Stromal cell of bone marrow (primary cell): ENCODE results near the gene SIAH2.
A peak's percentile ranks its signal among the peaks of the same experiment; 100 is the strongest.

ENCODE experiments used
- DNase-seq: peaks from one replicate; pipeline ENCODE4 v3.0.0-alpha.2; 2012; ENCODE audit warnings: low read depth

The SIAH2 gene

DNA sequence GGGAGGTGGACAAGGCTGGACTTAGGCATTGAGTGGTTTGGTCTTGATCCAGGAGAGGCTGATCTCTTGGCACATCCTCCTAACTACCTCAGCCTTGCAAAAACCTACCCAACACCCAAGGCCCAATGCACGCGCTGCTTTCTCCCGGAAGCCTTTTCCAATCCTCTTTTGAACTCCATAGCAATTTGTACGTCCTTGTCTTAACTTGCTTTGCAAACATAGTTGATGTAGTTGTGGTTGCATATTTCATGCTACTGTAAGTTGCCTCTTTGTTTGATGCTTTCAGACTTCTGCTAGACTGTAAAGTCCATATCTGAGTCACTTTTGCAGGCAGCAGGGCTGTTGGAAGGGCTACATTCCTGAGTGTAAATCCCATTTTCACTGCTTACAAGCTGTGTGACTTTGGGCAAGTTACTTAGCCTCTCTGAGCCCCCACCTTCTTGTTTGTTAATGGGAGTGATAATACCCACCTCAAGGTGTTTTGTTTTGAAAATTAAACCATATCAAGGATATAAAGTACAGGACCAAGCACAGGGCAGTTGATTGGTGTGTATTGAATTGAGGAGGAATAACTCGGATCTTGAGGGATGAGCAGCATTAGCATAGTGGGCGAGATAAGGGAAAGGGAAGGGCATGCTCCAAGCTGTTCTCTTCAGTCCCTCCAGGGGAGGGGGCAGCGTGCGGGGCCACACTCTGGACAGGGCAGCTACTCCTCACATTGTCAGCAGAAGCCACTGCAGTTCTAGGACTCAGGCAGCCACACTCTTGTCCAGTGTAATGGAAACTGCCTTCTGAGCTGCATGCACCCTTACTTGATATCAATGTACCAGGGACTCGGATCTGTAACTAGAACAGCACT is 28.8 kb downstream of the SIAH2 start:
- no peak for DNase-seq

DNA sequence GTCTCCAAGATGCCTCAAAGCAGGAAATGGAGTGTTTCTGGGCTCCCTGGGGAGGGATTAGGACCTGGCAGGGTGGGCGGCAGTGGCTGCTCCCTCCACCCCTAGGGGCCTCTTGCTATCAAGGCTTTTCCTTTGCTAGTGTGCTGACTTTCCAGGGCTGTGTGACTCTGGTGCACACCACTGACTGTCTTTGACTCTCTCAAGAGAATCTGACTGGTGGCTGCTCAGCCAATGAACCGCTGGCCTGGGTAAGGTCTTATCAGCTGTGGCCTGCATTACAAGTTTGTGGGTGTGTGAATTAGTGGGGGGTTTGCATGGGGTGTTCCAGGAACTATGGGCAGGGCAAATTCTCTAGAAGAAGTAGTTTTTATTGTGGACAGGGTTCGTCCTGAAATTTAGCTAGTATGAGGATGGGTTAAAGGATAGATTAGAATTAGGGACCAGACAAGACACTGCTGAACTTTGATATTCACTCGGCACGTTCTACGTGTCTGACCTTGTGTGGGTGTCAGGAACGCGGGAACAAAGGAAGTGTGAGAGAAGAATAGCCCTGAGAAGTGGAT is 29.5 kb downstream of the SIAH2 start:
- DNase-seq, result no peak

DNA sequence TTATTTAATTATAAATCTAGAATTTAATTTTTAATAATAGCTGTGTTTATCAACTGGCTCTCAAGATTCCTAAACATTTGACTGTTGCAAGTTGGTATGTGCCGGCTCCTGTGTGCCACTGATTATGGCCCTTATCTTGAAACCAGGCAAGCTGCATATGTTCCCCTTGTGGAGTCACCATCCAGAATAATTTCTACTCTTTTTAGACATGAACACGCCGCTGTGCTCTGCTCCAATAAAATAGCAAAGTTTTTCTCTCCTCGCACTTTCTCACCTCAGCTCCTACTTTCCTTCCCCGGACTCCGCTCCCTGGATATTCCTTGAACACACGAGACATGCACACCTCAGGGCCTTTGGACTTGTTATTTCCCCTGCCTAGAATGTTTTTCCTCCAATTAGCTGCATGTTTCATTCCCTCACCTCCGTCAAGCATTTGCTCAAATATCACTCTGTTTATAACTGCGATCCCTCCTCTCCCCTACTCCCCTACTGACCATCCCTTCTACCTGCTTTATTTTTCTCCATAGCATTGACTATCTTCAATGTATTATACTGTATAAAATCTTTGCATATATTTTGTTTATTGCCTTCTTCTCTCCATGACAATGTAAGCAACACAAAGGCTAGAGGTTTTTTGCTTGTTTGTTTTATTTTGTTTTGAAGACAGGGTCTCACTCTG is 33.1 kb downstream of the SIAH2 start:
- no peak for DNase-seq

- DNase-seq, result no peak
Measured at GRCh38 chr3:150727653-150728502, 35.1 kb downstream of the SIAH2 start.

DNA sequence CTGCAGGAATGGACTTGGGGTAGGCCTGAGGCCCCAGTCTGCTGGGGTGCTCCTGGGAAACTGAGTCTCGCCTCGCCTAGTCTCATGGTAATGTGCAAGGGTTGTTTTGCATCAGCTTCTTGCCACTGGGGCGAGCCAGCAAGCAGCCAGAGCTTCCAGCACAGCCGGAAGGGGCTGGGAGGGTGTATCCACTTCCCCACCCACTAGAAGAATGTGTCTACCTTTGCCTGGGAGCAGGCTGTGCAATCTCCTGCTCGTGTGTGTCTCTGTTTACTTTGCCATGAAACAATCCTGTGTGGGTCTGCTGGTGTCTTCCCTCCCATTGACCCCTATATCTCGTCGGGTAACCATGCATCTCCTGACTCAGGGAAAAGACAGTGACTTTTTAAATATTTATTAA is 37.4 kb downstream of the SIAH2 start:
- no peak for DNase-seq

GRCh38 chr3:150723946-150724345 is 39.0 kb downstream of the SIAH2 start:
- DNase-seq, result no peak

DNA sequence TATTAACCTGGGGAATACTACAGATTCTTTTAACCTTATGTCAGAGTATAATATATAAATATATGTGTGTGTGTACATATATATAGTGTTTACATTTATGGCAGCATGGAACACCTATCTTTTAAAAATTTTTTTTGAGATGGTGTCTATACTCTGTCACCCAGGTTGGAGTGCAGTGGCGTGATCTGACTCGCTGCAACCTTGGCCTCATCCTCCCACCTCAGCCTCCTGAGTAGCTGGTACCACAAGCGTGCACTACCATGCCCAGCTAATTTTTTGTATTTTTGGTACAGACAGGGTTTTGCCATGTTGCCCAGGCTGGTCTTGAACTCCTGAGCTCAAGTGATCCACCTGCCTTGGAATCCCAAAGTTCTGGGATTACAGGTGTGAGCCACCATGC is 40.7 kb downstream of the SIAH2 start:
- DNase-seq, result no peak

DNA sequence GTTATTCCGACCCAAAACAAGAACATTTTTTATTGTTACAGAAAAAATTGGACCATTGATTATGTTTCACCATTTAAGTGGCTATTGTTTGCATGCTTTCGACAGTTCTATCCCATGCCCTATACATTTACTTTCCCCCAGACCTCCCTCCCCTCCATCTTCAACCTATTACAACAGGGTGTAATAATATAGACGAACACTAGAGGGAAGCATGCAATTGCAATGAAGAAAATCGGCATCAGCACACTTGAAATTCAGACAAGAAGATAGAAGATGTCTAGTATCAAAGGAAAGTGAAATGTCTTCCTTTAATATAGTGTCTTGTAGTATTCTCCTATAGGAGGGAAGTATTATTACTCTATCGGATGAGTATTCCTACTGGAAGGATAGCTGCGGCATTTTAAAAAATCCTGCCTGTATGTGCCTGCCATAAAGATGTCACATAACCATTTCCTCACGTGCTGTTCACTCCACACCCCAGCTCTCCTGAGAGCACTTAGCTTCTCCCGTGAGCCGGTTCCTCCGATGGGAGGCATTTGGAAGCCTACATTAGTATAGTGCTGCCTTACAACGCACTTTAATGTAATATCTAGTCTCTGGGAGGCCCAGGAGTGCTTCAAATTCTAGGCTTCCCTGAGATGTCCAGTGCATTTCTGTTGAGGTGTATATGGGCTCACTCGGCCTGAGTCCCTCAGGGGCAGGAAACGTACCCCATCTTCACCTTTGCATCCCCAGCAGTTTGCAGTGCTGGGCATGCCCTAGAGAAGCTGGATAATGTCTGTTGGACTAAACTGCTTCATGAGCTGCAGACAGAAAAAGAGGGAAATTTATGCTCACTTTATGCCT is 41.5 kb downstream of the SIAH2 start:
- DNase-seq, result no peak

GRCh38 chr3:150720444-150720843 is 42.5 kb downstream of the SIAH2 start:
- no peak for DNase-seq

DNA sequence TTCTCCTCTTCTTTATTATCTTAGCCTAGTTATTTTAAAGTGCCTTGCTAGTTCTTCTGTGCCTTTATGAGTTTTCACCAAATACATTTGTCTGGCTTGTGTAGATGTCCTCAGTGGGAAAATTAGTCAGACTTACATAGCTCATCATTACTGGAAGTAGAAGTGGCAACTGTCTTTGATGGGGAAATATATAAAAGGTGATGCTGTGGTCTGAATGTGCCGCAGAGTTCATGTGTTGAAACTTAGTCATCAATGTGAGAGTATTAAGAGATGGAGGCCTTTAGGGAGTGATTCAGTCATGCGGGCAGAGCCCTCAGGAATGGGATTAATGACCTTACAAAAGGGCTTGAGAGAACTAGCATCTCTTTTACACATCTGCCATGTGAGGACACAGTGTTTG is 52.9 kb downstream of the SIAH2 start:
- no peak for DNase-seq

GRCh38 chr3:150703756-150704344 is 59.1 kb downstream of the SIAH2 start, which contains the start of gene ERICH6:
ERICH6 (minus strand) TSS chr3:150703920; CDS start chr3:150703898, 22 bp downstream.
- DNase-seq, result peak; percentile 86

DNA sequence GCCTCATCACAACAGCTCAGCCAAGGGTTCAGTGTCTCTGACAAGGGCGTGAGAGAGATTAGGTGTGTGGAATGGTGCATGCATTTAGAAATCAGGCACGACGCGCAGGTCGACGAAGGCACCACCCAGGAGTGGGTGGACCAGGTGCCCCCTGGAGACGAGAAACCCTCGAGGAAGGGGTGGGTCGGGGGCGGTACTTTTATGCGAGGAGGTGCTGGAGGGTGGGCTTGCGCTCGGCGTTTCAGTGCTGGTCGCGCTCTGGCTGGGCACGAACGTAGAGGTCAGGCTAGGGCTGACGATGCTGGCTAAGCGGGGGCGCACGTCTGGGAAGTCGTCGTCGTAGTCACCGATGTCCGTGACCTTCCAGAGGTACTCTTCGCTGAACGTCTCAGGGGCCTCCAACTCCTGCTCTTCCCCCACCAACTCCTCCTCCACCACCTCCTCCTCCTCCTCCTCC is 59.6 kb downstream of the SIAH2 start:
- DNase-seq, result no peak

DNA sequence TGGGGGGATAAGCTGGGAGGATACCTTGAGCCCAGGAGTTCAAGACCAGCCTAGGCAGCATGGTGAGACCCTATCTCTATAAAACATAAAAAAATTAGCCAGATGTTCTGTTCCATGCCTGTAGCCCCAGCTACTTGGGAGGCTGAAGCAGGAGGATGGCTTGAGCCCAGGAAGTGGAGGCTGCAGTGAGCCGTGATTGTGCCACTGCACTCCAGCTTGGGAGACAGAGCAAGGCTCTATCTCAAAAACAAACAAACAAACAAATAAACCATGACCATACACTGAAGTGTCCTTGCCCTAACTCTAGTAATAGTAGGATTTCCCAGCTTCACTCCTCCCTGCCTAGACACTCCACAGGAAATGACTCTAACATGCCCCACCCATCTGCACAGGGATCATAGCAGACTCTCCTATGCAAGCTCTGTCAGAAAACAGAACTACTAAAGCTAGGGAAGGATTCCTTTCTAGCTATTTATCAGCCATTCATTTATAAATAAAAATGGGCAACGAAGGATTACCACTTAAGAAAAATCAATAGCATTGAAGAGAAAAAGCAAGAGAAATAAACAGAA is 63.8 kb downstream of the SIAH2 start:
- peak; percentile 28 for DNase-seq

DNA sequence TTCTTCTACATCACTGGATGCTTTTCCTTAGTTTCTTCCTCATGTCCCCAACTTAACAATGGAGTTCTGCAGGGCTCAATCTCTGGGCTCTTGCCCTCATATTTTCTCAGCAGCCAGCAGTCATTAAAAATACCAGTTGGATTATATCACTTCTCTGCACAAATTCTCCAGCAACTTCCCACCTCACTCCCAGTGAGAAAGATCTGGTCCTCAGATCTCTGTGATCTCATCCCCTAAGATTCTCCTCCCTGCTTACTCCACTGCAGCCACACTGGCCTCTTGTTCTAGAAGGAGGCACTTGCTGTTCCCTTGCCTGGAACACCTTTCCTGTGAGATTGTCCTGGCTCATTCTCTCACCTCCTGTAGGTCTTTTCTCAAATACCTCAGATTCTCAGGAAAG is 65.3 kb downstream of the SIAH2 start:
- no peak for DNase-seq

DNA sequence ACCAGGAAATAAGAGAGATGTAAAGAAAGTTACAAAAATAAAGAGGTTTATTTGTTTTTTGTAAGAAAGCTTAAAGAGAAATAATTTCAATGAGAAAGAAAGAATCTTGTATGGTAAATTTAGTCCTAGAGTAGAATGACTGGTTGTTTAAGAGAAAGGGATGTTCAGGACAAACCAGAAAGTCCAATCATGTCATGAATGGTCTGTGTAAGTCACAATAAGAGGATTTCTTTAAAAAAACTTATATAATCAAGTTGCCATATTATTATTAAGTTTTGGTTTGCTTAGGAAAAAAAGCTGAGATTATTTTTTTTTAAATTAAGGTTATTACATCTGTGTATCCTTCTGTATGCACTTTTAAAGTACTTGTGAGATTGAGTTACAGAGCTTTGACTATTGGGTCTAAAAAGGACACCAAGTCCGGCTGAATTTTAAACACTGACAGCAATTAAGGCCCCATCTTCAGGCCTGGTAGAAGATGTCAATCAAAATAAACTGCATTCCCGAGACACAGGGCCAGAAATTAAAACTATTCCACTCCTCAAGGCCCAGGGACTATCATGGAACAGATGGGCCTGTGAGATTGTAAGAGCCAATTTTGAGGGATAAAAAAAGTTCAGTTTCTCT is 71.4 kb downstream of the SIAH2 start:
- no peak for DNase-seq
